M059J (cell line): ENCODE data around the gene IQSEC1. TPM values are rescaled to one million over a fixed set of nuclear protein-coding genes. Genes with fewer than 3 reads are reported as not detected.

ENCODE experiments used
- DNase-seq: peaks from one replicate; pipeline ENCODE4 v3.0.0-alpha.2; 2012; ENCODE audit warnings: low read depth
- total RNA-seq: library from RNA; depleted of rRNA; stranded (reverse); fragments of >200 nt; shearing (Covaris generic); gene quantifications from 2 replicates; pipeline ENCODE4 v1.2.3, GENCODE V29; 2014

Gene IQSEC1
- total RNA-seq, 1 experiment from 2014 or later: 7.4 TPM

GRCh38 chr3:12969486-12969885, 103.7 kb downstream of the IQSEC1 start:
- DNase-seq: no peak

DNA sequence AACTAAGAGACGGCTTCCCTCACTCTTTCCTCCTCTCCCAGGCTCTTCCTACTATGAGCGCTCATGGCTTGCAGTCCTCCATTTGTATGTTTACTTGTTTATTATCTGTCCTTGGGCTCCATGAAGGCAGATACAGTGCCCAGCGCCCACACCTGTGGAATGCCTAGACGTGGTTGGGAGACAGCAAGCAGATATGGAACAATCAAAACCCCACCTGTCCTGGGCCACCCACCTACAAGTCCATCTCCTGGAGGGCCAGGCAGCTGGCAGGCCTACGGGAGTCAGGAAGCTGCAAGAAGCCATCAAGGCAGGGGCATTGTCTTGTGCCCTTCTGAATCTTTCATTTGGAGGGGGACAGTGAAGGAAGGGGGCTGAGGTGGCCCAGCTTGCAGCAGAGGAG, 104.7 kb downstream of the IQSEC1 start:
- no peak for DNase-seq

GRCh38 chr3:12967606-12968351, 105.5 kb downstream of the IQSEC1 start:
- DNase-seq: no peak

DNA sequence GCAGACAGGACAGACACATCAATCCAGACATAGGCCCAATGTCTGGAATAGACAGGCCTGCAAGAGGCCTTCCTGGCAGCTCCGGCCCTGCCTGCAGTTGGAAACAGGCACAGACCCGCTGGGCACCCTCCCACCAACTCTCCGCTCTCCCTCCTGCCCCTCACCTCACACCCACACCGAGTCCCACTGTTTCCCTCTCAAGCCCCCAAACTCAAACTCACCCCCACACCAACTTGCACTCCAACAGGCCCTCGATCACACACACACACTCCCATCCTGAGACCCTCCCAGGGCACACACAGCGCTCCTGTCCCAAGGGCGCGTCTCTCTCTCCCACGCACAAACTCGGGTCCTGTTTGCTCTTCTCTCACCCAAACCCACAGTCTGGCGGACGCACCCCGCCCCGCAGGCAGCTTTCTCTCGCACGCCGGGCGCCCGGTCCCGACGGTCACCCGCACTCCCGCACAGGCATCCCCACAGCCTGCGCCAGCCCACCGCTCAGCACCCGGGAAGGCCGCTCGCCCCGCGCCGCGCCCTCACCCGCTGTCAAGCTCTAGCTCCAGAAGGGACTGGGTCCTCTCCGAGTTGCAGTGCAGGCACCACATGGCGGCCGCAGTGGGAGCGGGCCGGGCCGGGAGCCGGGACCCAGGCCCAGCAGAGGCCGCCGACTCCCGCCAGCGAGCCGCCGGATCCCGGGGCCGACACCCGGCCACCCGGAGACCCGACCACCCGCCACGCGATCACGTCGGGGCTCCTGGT, 106.2 kb downstream of the IQSEC1 start:
- DNase-seq: no peak

GRCh38 chr3:12965999-12966846, 107.0 kb downstream of the IQSEC1 start:
- DNase-seq: no peak

GRCh38 chr3:12964711-12965612, 108.3 kb downstream of the IQSEC1 start:
- no peak for DNase-seq

DNA sequence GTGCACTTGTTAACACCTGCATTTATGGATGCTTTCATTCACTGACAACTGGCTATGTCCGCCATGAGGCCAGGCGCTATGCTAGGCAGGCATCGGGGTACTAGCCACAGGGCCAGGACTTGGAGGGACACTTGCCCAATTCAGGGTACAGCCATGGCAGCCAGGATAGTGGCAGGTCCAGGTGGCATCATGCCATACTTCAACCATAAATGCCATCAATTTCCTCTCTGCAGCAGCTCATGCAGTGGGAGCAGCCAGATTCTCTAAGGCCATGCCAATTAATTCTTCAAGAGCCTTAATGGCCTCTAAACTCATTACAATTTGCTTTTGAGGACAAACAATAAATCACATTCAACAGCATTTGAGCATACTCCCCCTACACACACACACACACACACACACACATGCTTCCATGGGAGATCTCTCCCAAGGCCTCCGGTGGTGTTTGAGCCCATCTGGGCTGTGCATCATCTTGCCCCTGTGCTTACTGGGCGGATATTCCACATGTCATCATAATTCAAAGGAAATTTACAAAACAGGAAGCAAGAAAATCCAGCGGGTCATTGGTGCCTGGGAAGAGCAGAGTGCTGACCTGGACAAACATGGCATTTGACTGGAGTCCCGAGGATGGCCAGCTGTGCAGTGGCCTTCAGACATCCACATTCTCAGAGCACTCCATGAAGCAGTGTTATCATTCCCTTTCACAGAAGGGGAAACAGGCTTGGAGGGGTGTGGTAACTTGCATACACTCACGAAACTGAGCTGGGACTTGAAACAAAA, 109.1 kb downstream of the IQSEC1 start:
- no peak for DNase-seq

GRCh38 chr3:12963231-12963896, 109.9 kb downstream of the IQSEC1 start:
- no peak for DNase-seq

DNA sequence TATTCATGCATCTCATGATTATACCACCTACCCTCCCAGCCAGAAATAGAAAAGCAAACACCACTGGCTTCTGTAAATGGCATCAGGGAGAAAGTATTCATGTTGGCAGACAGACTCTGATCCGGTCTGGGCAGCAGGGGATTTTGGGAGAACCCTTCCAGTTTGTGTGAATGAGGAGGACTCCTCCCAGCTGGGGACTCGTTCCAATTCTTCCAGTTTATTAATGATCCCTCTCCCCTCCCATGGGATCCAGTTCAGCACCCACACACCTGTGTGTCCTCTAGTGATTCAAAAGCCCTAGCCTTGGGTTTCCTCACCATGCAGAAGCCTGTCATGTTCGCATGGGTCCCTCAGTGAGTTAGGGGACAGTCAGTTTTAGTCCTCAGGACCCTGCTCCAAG, 110.9 kb downstream of the IQSEC1 start:
- no peak for DNase-seq

DNA sequence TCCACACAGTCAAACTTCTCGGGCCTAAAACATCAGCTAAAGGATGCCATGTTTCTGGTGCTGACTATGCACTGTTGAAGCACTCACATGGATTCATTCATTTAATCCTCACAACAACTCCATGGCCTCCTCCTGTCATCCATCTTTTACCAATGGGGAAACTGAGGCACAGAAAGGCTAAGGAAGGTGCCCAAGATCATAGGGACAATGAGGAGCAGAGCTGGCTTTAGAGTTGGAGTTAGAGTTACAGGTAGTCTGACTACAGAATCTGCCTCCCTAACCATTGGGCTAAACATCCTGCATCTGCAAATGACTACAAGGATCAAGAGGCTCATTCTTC, 111.6 kb downstream of the IQSEC1 start:
- DNase-seq: no peak

- no peak for DNase-seq
Measured at GRCh38 chr3:12961007-12961696, 112.1 kb downstream of the IQSEC1 start.

DNA sequence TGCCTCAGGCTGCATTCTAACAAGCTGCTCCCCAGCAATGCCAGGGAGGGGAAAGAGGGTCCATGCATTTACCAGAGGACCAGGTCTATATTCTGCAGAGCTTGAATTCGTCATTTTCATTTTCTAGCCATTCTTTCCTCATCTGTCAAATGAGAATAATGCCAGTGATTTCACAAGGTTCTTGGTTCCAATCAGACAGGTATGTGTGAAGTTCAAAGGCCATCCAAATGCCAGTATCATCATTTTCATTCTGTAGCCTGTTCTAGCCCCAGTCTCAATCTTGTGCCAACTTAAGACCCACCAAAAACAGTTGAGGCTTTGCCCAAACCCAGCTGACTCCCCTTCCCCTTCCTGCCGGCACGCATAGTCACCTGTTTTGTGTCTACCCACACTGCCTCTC, 112.7 kb downstream of the IQSEC1 start:
- DNase-seq: no peak

DNA sequence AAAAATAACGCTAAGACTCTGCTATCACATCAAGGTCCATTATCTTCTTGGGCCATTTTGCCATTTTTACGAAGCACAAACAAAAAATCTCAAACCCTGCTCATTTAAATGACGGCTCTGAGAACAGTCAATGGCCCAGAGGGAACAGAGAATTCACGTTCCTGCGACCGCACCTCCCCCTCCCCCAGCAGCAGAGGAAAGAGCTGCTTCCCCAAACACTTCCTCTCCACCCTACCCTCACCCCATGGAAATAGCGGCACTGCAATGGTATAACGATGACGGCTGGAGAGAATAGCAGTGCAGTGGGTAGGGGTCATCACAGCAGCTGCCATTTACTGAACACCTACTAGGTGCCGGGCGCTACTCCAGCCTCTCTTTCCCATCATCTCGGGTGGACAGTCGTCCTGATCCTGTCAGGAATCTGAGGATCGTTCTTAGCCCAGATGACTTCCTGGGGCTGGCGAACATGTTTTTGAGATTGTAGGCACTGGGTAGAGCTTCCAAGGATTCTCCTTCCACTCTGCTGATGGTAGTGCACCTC, 113.3 kb downstream of the IQSEC1 start:
- DNase-seq: no peak

DNA sequence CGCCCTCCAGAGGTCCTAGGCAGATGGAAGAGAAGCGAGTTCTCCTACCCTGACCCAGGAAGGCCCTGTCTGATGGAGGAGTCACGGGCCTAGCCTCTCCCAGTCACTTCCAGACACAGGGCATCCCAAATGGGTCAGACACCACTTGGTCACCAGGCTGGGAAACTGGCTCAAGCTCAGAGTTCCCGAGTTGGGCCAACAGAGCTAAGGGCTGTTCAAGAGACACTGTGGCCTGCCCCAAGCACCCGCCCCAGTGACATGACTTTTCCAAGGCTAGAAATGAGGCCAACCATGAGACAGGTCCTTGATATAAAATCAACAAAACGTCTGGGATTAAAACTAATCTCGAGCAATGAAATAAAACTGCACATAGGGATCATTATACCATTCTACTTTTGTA, 113.8 kb downstream of the IQSEC1 start:
- DNase-seq: no peak

- DNase-seq: no peak
Measured at GRCh38 chr3:12957824-12958792, 115.1 kb downstream of the IQSEC1 start.

- no peak for DNase-seq
Measured at GRCh38 chr3:12957339-12957738, 115.9 kb downstream of the IQSEC1 start.

DNA sequence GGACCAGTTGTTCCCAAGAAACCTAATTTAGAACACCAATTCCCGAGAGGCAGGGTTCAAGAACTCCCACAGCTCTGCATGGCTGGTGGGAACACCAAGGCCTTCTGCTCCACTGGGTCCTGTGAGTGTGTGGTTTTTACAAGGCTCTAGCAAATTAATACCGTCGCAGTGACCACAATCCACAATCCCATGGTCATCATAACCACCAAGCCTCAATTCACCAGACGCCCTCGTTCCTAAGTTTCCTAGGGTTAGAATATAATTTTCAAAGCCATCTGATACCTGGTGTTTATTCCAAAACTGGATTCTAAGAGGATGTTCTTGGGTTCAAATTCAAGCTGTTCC, 116.9 kb downstream of the IQSEC1 start:
- no peak for DNase-seq

- no peak for DNase-seq
Measured at GRCh38 chr3:12955651-12956315, 117.4 kb downstream of the IQSEC1 start.
